Activated CD8-positive, alpha-beta memory T cell treated with anti-CD3 and anti-CD28 coated beads for 36 hours (primary cell): Measurements from ENCODE around the gene ERAS. TPM values are rescaled to one million over a fixed set of nuclear protein-coding genes. Genes with fewer than 3 reads are reported as not detected.

ENCODE experiments used
- CTCF ChIA-PET: fragments of 350-600 bp; sonication (Branson Sonifier 250); formaldehyde crosslinking; loops from one replicate; lab custom pipeline; 2021; ENCODE audit warnings: antibody characterized with exemption; lab: Charles Lee
- POLR2A ChIA-PET: fragments of 350-600 bp; sonication (Branson Sonifier 250); formaldehyde crosslinking; loops from one replicate; lab custom pipeline; 2021; ENCODE audit warnings: antibody characterized with exemption; lab: Charles Lee
- total RNA-seq, 2 experiments: library from RNA; stranded (reverse); gene quantifications; one replicate each; pipeline ENCODE4 v1.2.3, GENCODE V29; 2021

The ERAS gene
- under 1 TPM in 1 of 2 experiments, not detected in 1; 0.29 TPM for total RNA-seq

GRCh38 chrX:48826135-48826875 lies at the start of gene ERAS:
Gene ERAS (plus strand): TSS chrX:48826513. CDS start chrX:48829124, 2,611 bp downstream.
- CTCF ChIA-PET = interaction anchor here (1.0 kb wide), 1 partner anchor 51 kb away, joined by 3 read pairs; no protein-coding TSS in a partner anchor

GRCh38 chrX:48776818-48777439 lies 49.4 kb upstream of the ERAS start:
- CTCF ChIA-PET = no interaction called here

More at GRCh38 chrX:48826135-48826875, at the start of gene ERAS:
- POLR2A ChIA-PET = no interaction called here

GRCh38 chrX:48779399-48779798 lies 46.9 kb upstream of the ERAS start:
- ChIA-PET POLR2A (no interaction called here), CTCF (no interaction called here)

More at GRCh38 chrX:48776818-48777439, 49.4 kb upstream of the ERAS start:
- POLR2A ChIA-PET = no interaction called here

GRCh38 chrX:48781705-48782104 lies 44.6 kb upstream of the ERAS start:
- ChIA-PET POLR2A (no interaction called here), CTCF (no interaction called here)

- ChIA-PET POLR2A (no interaction called here), CTCF (interaction anchor here (0.6 kb wide), 1 partner anchor 60 kb away, joined by 4 read pairs; no protein-coding TSS in a partner anchor)
These were observed 44.1 kb upstream of the ERAS start for GRCh38 chrX:48782216-48782615.

GRCh38 chrX:48782795-48783194 lies 43.5 kb upstream of the ERAS start:
- ChIA-PET POLR2A (no interaction called here), CTCF (interaction anchor here (0.6 kb wide), 1 partner anchor 59 kb away, joined by 4 read pairs; no protein-coding TSS in a partner anchor)

GRCh38 chrX:48784726-48785125 lies 41.6 kb upstream of the ERAS start:
- ChIA-PET POLR2A (no interaction called here), CTCF (no interaction called here)

- CTCF ChIA-PET = no interaction called here
- POLR2A ChIA-PET = no interaction called here
These were observed 41.1 kb upstream of the ERAS start for GRCh38 chrX:48785186-48785539.

GRCh38 chrX:48785540-48786214 lies 40.6 kb upstream of the ERAS start:
- POLR2A ChIA-PET = no interaction called here
- CTCF ChIA-PET = no interaction called here

GRCh38 chrX:48786341-48786800 lies 39.9 kb upstream of the ERAS start, which contains the start of gene GATA1:
Gene GATA1 (plus strand): TSS chrX:48786590. CDS start chrX:48791110, 4,520 bp downstream.
- ChIA-PET POLR2A (no interaction called here), CTCF (no interaction called here)

GRCh38 chrX:48786825-48787504 lies 39.3 kb upstream of the ERAS start:
- POLR2A ChIA-PET = no interaction called here
- CTCF ChIA-PET = no interaction called here

GRCh38 chrX:48787505-48788443 lies 38.5 kb upstream of the ERAS start:
- CTCF ChIA-PET = no interaction called here
- POLR2A ChIA-PET = no interaction called here

- POLR2A ChIA-PET = no interaction called here
- CTCF ChIA-PET = no interaction called here
These were observed 36.7 kb upstream of the ERAS start for GRCh38 chrX:48789366-48790220.

GRCh38 chrX:48790477-48790876 lies 35.8 kb upstream of the ERAS start:
- CTCF ChIA-PET = no interaction called here
- POLR2A ChIA-PET = no interaction called here

- ChIA-PET CTCF (no interaction called here), POLR2A (no interaction called here)
These were observed 35.1 kb upstream of the ERAS start for GRCh38 chrX:48791063-48791820.

GRCh38 chrX:48792219-48792618 lies 34.1 kb upstream of the ERAS start:
- ChIA-PET CTCF (no interaction called here), POLR2A (no interaction called here)

- CTCF ChIA-PET = no interaction called here
These were observed 32.4 kb upstream of the ERAS start for GRCh38 chrX:48793935-48794334.

More at GRCh38 chrX:48793935-48794334, 32.4 kb upstream of the ERAS start:
- POLR2A ChIA-PET = no interaction called here
